Omental fat pad (tissue), 4 donors: ENCODE results near the gene SOCS2. TPM values are rescaled to one million over a fixed set of nuclear protein-coding genes. Genes with fewer than 3 reads are reported as not detected.

Experiments used
- ATAC-seq: fragments of 150-250 bp; one replicate; pipeline ENCODE4 v1.9.1; 2016; ENCODE audit warnings: mild to moderate bottlenecking, moderate library complexity; ENCODE audit not compliant: low FRiP score
- DNase-seq: peaks from one replicate; pipeline ENCODE4 v3.0.0-alpha.2; 2019; ENCODE audit warnings: low spot score
- total RNA-seq, 4 donors: library from RNA; depleted of rRNA; stranded (reverse); fragments of >200 nt; gene quantifications; one replicate each; pipeline ENCODE4 v1.1.0, GENCODE V29; 2016
- TF ChIP-seq, protein P1 (sequence below), 3 donors: fragments of 450-650 bp; IDR thresholded peaks; one replicate each; pipeline ENCODE4 v1.5.1; 2016 to 2017; ENCODE audit warnings: antibody characterized with exemption in 3 of 3, mild to moderate bottlenecking in 3 of 3, moderate library complexity in 2 of 3

The SOCS2 gene
- total RNA-seq, 4 donors from 2014 or later: 76.7 to 157 (median 98.3) TPM

DNA sequence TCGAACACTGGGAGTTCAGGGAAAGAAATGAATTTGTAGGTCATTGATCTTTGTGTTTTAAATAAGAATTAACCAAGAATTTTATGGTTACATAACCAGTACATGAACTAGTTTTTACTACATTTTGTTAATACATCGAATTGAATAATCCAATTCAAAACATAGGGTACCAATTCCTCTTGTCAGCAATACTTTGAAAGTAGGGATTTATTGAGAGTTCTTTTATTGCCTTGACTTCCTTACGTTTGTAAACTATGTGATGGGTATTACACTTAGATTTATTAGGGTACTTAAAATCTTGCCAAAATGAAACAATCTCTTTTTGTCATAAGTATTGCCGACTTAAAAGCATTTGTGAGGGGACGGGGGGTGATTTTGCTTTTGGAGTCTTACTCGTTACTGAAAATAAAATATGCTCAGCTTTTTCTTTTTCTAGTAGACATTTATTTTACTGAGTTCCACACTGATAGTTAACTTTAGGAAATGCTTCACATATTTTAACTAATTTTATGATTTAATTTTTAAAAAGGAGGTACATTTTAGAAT, 22.4 kb downstream of the SOCS2 start:
- ATAC-seq (no peak), DNase-seq (no peak)
- TF ChIP-seq, protein P1, sequence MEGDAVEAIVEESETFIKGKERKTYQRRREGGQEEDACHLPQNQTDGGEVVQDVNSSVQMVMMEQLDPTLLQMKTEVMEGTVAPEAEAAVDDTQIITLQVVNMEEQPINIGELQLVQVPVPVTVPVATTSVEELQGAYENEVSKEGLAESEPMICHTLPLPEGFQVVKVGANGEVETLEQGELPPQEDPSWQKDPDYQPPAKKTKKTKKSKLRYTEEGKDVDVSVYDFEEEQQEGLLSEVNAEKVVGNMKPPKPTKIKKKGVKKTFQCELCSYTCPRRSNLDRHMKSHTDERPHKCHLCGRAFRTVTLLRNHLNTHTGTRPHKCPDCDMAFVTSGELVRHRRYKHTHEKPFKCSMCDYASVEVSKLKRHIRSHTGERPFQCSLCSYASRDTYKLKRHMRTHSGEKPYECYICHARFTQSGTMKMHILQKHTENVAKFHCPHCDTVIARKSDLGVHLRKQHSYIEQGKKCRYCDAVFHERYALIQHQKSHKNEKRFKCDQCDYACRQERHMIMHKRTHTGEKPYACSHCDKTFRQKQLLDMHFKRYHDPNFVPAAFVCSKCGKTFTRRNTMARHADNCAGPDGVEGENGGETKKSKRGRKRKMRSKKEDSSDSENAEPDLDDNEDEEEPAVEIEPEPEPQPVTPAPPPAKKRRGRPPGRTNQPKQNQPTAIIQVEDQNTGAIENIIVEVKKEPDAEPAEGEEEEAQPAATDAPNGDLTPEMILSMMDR (IDR thresholded peaks at IDR 0.05): no peak

DNA sequence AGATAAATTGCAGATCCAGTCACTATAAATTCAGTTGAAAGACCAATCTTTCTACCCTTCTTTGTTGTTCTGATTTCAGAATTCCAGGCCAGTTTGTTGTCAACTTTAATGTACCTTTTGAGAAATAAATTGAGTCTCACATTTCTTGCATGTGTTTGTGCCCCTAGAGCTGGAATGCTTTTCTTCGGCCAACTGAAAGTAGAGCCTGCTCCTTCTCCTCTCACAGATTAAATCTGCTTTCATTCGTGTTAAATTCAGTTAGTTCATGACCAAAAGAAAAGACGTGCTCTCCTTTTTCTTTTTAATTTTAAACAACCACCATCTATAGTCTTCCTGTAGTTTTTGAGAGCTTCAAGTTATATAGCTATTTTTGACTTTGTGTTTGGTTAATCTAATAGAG, 22.9 kb downstream of the SOCS2 start:
- ATAC-seq (no peak), DNase-seq (no peak)
- TF ChIP-seq, protein P1 (IDR thresholded peaks at IDR 0.05): no peak

DNA sequence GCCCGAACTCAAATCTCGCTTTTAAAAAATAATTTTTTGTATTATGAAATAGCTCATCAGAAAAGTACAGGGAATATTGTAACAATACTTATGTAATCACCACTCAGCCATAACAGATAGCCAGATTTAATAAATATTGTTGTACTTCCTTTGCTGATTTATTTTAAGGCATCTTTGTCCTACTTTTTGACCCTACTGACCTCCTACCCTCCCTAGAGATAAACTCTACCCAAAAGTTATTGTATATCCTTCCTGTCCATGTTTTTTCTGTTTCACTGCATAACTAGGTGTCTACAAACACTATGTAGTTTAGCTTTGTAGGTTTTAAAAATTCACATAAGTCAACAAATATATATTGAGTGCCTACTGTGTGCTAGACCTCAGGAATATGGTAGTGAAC, 25.1 kb downstream of the SOCS2 start:
- TF ChIP-seq, protein P1 (IDR thresholded peaks at IDR 0.05): no peak

DNA sequence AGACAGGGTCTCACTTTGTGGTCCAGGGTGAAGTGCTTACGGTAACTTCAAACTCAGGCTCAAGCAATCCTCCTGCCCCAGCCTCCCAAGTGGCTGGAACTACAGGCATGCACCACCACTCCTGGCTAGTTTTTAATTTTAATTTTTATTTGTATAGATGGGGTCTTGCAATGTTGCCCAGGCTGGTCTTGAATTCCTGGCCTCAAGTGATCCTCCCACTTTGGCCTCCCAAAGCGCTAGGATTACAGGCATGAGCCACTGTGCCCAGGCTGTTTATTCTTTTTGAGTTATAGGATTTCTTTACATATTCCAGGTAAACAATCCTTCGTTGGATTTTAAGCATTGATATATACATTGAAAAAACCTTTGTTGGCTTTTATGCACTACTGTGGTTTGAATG, 26.7 kb downstream of the SOCS2 start:
- ATAC-seq (no peak), DNase-seq (no peak)
- TF ChIP-seq, protein P1 (IDR thresholded peaks at IDR 0.05): no peak

More for the DNA sequence above, 25.1 kb downstream of the SOCS2 start:
- ATAC-seq: no peak
- no peak for DNase-seq

DNA sequence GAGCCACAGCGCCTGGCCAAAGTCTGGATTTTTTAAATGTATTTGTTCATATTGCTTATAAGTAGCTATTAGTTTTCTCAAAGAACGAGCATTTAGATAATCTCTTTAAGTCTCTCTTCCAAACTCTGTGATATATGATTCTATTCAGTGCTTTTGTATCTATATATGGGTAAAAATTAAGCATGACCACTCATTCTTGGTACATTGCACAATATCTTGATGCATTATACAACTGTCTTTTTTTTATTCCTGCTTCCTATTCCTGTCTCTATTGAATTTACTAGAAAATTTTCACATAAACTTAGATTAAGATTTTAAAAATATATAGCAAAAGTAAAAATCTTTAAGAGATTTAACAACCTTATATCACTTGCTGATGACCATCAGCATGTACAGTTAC, 29.1 kb downstream of the SOCS2 start:
- no peak for ATAC-seq
- TF ChIP-seq, protein P1 (IDR thresholded peaks at IDR 0.05): no peak
- DNase-seq: no peak

DNA sequence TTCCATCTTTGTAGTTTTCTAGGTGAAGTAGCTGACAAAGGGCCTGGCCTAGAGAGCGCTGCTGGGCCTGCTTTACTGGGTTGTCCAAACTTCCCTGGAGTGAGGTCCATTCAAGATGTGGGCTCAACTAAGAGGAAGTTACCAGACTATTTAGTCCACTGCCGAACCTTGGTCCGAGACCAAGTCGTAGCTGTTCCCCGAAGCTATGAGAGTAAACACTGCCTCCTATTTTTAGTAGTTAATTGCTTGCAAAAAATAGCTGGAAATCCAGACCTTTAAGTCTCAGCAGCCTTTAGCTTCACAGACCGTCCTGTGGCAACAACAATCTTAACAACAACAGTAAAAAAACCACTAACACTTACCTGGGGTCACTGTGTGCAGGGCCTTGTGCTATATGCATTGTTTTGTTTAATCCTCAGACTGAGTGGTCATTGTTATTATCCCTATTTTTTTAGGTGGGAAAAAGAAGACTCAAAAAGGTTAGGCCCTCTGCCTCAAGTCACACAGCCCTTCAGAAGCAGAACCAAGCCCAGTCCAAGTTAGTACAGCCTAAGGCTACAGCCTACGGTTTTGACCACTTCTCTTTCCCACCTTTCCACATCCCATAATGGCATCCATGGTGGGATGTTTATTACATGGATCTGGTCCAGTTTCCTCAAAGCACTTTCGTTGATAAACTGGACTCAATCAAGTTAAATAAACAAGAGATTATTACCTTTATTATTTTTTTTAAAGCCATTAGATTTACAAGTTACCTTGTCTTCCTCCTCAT, 30.6 kb downstream of the SOCS2 start:
- no peak for DNase-seq
- TF ChIP-seq, protein P1 (IDR thresholded peaks at IDR 0.05): no peak
- no peak for ATAC-seq

DNA sequence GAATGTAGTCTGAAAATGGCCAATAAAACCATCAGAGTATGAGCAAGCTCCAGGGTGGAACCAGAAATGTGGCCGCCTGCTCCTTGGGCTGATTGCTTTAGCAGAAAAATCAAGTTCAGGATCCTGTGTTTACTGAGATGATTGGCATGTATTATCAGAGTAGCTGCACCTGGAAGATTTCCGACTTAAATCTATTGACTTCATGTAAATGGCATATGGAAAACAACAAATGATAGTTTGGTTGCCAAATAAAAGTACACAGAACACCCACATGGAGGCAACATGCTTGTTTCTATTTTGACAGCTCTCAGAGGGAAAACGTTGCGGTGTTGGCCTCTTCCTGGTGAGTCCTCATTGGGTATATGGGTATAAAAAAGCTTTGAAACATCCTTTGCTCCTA, 31.3 kb downstream of the SOCS2 start:
- ATAC-seq: no peak
- TF ChIP-seq, protein P1 (IDR thresholded peaks at IDR 0.05): no peak
- DNase-seq: no peak
